Measurements from ENCODE around the gene TRMT2B. TPM values are rescaled to one million over a fixed set of nuclear protein-coding genes. Genes with fewer than 3 reads are reported as not detected.
A peak's percentile ranks its signal among the peaks of the same experiment; 100 is the strongest.

Gene TRMT2B
- total RNA-seq, 1 experiment from 2014 or later, result 9.5 TPM

DNA sequence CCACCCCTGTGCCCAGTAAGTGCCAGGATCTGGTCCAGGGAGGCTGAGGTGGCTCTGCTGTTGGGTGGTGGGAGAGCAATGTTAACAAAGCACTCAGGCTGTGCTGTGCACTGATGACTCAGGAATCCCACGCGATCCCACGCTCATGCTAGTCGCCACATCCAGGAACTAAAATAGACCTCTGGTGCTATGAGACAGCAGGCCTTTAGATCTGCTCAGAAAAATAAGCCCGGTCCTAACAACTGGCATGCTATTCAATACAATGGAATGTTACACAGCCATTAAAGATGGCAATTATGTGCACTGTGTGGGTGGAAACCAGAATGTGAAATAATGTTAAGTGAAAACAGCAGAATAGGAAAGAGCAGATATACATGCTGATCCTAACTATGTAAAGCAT, 56.4 kb downstream of the TRMT2B start:
- RAD21 ChIA-PET (ENCODE audit: low non-redundant PET in 1 of 2, low total read pairs in 2 of 2, uncharacterized antibody in 2 of 2, unreplicated experiment in 2 of 2), result no interaction called here
- H3K4me3 ChIP-seq (replicated peaks in 1 of 2; ENCODE audit: low read depth in 1 of 2, low read length in 2 of 2), result peak overlapping the region in 1 of 2 experiments; percentile 40; a peak in 2 of 4 replicates
- no peaks in the 10 kb centered on the region; a peak in 1 of 4 replicates for H3K36me3 ChIP-seq (ENCODE audit: control insufficient read depth in 1 of 2, insufficient read depth in 2 of 2, low read length in 2 of 2)
- peak overlapping the region; percentile 50 for H3K27ac ChIP-seq (ENCODE audit: low read depth, low read length)
- intact Hi-C loops (cut with micrococcal nuclease), result no loop called here
- no peaks in the 10 kb centered on the region for H3K9me3 ChIP-seq (ENCODE audit: control insufficient read depth in 1 of 2, insufficient read depth in 1 of 2, low read depth in 1 of 2, low read length in 2 of 2)
- no peak overlapping the region for H2AFZ ChIP-seq (ENCODE audit: low read depth, low read length, poor library complexity, severe bottlenecking)
- DNase-seq (ENCODE audit: low read depth, low spot score) (peak; percentile 41), ATAC-seq (peak; percentile 71)
- no peaks in the 10 kb centered on the region for H4K20me1 ChIP-seq (ENCODE audit: insufficient read depth)
- H3K9me2 ChIP-seq (ENCODE audit: insufficient read depth), result no peaks in the 10 kb centered on the region
- POLR2A ChIA-PET, result no interaction called here
- no peaks in the 10 kb centered on the region for H3K27me3 ChIP-seq (ENCODE audit: insufficient read depth, low read length)
- CTCF ChIA-PET, result no interaction called here
- no TSS peak for BruUV-seq (replicated peaks)
- H3K9ac ChIP-seq (ENCODE audit: low read length), result peak overlapping the region; percentile 39
- peaks cover 18 to 36% of the 10 kb centered on the region in 2 experiments for H3K4me1 ChIP-seq (ENCODE audit: control insufficient read depth in 1 of 2, insufficient read depth in 2 of 2, low read length in 2 of 2)
- peak overlapping the region; percentile 67 for H3K4me2 ChIP-seq (ENCODE audit: low read length)
- H3K79me2 ChIP-seq (ENCODE audit: insufficient read depth, low read length), result no peaks in the 10 kb centered on the region
- TF ChIP-seq, protein P1, sequence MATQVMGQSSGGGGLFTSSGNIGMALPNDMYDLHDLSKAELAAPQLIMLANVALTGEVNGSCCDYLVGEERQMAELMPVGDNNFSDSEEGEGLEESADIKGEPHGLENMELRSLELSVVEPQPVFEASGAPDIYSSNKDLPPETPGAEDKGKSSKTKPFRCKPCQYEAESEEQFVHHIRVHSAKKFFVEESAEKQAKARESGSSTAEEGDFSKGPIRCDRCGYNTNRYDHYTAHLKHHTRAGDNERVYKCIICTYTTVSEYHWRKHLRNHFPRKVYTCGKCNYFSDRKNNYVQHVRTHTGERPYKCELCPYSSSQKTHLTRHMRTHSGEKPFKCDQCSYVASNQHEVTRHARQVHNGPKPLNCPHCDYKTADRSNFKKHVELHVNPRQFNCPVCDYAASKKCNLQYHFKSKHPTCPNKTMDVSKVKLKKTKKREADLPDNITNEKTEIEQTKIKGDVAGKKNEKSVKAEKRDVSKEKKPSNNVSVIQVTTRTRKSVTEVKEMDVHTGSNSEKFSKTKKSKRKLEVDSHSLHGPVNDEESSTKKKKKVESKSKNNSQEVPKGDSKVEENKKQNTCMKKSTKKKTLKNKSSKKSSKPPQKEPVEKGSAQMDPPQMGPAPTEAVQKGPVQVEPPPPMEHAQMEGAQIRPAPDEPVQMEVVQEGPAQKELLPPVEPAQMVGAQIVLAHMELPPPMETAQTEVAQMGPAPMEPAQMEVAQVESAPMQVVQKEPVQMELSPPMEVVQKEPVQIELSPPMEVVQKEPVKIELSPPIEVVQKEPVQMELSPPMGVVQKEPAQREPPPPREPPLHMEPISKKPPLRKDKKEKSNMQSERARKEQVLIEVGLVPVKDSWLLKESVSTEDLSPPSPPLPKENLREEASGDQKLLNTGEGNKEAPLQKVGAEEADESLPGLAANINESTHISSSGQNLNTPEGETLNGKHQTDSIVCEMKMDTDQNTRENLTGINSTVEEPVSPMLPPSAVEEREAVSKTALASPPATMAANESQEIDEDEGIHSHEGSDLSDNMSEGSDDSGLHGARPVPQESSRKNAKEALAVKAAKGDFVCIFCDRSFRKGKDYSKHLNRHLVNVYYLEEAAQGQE (IDR thresholded peaks at IDR 0.05; ENCODE audit: low read depth), result no peak
- TF ChIP-seq EZH2 (IDR thresholded peaks at IDR 0.05) (no peak), POLR2AphosphoS5 (IDR thresholded peaks at IDR 0.05; ENCODE audit: low read depth, low read length) (no peak), FOSL1 (IDR thresholded peaks at IDR 0.05; ENCODE audit: low read depth) (peak; percentile 45; the same call in 1 of the 2 replicates), EZH2phosphoT487 (IDR thresholded peaks at IDR 0.05; ENCODE audit: borderline replicate concordance) (no peak), CEBPB (IDR thresholded peaks at IDR 0.05; ENCODE audit: low read depth) (0 out of 2 replicates have a peak, but pooled peaks have one; percentile 34), CBX3 (IDR thresholded peaks at IDR 0.05; ENCODE audit: low read depth) (peak; percentile 83; the same call in 1 of the 2 replicates), SP1 (IDR thresholded peaks at IDR 0.05; ENCODE audit: low read depth) (peak; percentile 50), JUND (IDR thresholded peaks at IDR 0.05) (0 out of 2 replicates have a peak, but pooled peaks have one; percentile 31), ZNF274 (IDR thresholded peaks at IDR 0.05; ENCODE audit: low read depth, low read length) (no peak), ELF1 (IDR thresholded peaks at IDR 0.05; ENCODE audit: borderline replicate concordance, low read depth) (no peak), EGR1 (IDR thresholded peaks at IDR 0.05; ENCODE audit: low read depth) (peak; percentile 92), RAD21 (IDR thresholded peaks at IDR 0.05; ENCODE audit: low read depth) (0 out of 2 replicates have a peak, but pooled peaks have one; percentile 5), ZFX (IDR thresholded peaks at IDR 0.05) (no peak), POLR2A (IDR thresholded peaks at IDR 0.05; ENCODE audit: borderline replicate concordance, extremely low read depth, insufficient read depth, insufficient read length) (no peak), SRF (IDR thresholded peaks at IDR 0.05; ENCODE audit: low read depth) (no peak), SIN3A (IDR thresholded peaks at IDR 0.05; ENCODE audit: low read depth) (no peak), TCF7L2 (IDR thresholded peaks at IDR 0.05; ENCODE audit: borderline replicate concordance, extremely low read depth, insufficient read depth, insufficient read length) (no peak), YY1 (IDR thresholded peaks at IDR 0.05; ENCODE audit: extremely low read depth, insufficient replicate concordance, low read depth, low read length) (no peak)
- TF ChIP-seq, protein P2, sequence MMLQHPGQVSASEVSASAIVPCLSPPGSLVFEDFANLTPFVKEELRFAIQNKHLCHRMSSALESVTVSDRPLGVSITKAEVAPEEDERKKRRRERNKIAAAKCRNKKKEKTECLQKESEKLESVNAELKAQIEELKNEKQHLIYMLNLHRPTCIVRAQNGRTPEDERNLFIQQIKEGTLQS (IDR thresholded peaks at IDR 0.05), result no peak
- TF ChIP-seq, protein P3, sequence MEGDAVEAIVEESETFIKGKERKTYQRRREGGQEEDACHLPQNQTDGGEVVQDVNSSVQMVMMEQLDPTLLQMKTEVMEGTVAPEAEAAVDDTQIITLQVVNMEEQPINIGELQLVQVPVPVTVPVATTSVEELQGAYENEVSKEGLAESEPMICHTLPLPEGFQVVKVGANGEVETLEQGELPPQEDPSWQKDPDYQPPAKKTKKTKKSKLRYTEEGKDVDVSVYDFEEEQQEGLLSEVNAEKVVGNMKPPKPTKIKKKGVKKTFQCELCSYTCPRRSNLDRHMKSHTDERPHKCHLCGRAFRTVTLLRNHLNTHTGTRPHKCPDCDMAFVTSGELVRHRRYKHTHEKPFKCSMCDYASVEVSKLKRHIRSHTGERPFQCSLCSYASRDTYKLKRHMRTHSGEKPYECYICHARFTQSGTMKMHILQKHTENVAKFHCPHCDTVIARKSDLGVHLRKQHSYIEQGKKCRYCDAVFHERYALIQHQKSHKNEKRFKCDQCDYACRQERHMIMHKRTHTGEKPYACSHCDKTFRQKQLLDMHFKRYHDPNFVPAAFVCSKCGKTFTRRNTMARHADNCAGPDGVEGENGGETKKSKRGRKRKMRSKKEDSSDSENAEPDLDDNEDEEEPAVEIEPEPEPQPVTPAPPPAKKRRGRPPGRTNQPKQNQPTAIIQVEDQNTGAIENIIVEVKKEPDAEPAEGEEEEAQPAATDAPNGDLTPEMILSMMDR (IDR thresholded peaks at IDR 0.05 in 2 of 3, conservative IDR thresholded peaks at IDR 0.05 in 1 of 3; ENCODE audit: borderline replicate concordance in 1 of 3, insufficient read depth in 1 of 3, low read depth in 2 of 3, low read length in 2 of 3), result no peak
- TF ChIP-seq, protein P4, sequence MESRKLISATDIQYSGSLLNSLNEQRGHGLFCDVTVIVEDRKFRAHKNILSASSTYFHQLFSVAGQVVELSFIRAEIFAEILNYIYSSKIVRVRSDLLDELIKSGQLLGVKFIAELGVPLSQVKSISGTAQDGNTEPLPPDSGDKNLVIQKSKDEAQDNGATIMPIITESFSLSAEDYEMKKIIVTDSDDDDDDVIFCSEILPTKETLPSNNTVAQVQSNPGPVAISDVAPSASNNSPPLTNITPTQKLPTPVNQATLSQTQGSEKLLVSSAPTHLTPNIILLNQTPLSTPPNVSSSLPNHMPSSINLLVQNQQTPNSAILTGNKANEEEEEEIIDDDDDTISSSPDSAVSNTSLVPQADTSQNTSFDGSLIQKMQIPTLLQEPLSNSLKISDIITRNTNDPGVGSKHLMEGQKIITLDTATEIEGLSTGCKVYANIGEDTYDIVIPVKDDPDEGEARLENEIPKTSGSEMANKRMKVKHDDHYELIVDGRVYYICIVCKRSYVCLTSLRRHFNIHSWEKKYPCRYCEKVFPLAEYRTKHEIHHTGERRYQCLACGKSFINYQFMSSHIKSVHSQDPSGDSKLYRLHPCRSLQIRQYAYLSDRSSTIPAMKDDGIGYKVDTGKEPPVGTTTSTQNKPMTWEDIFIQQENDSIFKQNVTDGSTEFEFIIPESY (IDR thresholded peaks at IDR 0.05; ENCODE audit: extremely low read depth, insufficient replicate concordance, low read length), result no peak

All from HCT116 (cell line).